Hypothalamus (tissue), 51 donors: ENCODE data around the gene SLC17A6.
A peak's percentile ranks its signal among the peaks of the same experiment; 100 is the strongest.

Source experiments
- DNase-seq, 51 donors: peaks; one replicate each; lab custom pipeline; 2025; lab: John Stamatoyannopoulos, UW

Gene SLC17A6

GRCh38 chr11:22337596-22338485, at the start of gene SLC17A6:
Gene SLC17A6, plus strand, starts transcription at chr11:22338381. Its CDS starts 153 bp downstream, at chr11:22338534.
- DNase-seq = no peak

GRCh38 chr11:22302368-22302767, 35.8 kb upstream of the SLC17A6 start:
- no peak for DNase-seq

- no peak for DNase-seq
Observed at GRCh38 chr11:22304337-22304961, 33.7 kb upstream of the SLC17A6 start.

- no peak for DNase-seq
Observed at GRCh38 chr11:22317656-22318055, 20.5 kb upstream of the SLC17A6 start.

- no peak for DNase-seq
Observed at GRCh38 chr11:22331771-22332170, 6.4 kb upstream of the SLC17A6 start.

- no peak for DNase-seq
Observed at GRCh38 chr11:22336587-22336986, 1.6 kb upstream of the SLC17A6 start.

GRCh38 chr11:22339611-22340010, 1.4 kb downstream of the SLC17A6 start:
- no peak for DNase-seq

- DNase-seq = no peak
Observed at GRCh38 chr11:22340235-22340634, 2.1 kb downstream of the SLC17A6 start.

- DNase-seq = no peak
Observed at GRCh38 chr11:22340701-22341587, 2.8 kb downstream of the SLC17A6 start.

GRCh38 chr11:22341588-22341931, 3.4 kb downstream of the SLC17A6 start:
- no peak for DNase-seq

GRCh38 chr11:22342211-22343031, 4.2 kb downstream of the SLC17A6 start:
- DNase-seq = no peak

GRCh38 chr11:22343032-22343324, 4.8 kb downstream of the SLC17A6 start:
- DNase-seq = no peak

- DNase-seq = peak in 1 of 51 donors; percentile 2
Observed at GRCh38 chr11:22343371-22344032, 5.3 kb downstream of the SLC17A6 start.

- no peak for DNase-seq
Observed at GRCh38 chr11:22344081-22344480, 5.9 kb downstream of the SLC17A6 start.

- no peak for DNase-seq
Observed at GRCh38 chr11:22346282-22346681, 8.1 kb downstream of the SLC17A6 start.

GRCh38 chr11:22347857-22348487, 9.8 kb downstream of the SLC17A6 start:
- DNase-seq = no peak

- no peak for DNase-seq
Observed at GRCh38 chr11:22349491-22349890, 11.3 kb downstream of the SLC17A6 start.

- DNase-seq = no peak
Observed at GRCh38 chr11:22359295-22359694, 21.1 kb downstream of the SLC17A6 start.

- DNase-seq = no peak
Observed at GRCh38 chr11:22371160-22371559, 33.0 kb downstream of the SLC17A6 start.
